ENCODE data around the gene EFNA2. TPM values are rescaled to one million over a fixed set of nuclear protein-coding genes. Genes with fewer than 3 reads are reported as not detected.

EFNA2 gene
- total RNA-seq, 4 donors from 2014 or later = not detected

DNA sequence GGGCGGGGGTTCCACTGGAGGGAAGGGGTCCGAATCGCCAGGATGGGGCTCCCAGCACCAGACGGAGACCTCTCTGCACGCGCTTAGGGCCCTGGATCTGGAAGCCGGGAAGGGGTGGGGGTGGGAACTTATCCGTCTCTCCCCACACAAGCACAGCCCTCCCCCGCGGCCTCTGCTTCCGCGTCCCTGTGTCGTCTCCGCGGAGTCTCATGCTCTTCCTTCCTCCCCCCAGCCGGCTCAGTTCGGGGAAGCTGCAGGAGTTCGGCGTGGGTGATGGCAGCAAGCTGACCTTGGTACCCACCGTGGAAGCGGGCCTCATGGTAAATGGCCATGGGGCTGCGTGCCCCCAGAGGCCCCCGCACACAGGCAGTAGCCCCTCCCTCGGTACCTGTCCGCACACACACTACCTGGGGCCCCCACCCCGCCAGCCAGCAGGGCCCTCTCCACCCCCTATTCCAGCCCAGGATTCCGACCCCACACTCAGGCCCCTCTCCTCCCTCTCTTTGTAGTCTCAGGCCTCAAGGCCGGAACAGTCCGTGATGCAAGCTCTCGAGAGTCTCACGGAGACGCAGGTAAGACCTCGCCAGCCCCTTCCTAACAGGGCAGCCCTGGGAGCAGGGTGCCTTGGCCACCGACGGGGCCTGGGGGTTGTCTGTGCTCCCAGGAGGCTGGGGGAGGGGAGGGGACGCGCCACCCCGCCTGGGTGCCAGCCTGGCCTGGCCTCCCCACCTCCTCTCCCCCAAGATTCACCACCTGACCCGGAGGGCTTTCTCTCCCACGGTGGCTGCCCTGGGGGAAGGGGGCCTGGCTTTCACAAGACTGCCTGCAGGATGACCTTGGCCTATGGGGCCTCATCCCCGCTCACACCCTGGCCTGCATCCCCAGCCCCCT, 34.1 kb upstream of the EFNA2 start:
- peaks cover 48 to 64% of the 10 kb centered on the region in 2 donors for H3K4me1 ChIP-seq

DNA sequence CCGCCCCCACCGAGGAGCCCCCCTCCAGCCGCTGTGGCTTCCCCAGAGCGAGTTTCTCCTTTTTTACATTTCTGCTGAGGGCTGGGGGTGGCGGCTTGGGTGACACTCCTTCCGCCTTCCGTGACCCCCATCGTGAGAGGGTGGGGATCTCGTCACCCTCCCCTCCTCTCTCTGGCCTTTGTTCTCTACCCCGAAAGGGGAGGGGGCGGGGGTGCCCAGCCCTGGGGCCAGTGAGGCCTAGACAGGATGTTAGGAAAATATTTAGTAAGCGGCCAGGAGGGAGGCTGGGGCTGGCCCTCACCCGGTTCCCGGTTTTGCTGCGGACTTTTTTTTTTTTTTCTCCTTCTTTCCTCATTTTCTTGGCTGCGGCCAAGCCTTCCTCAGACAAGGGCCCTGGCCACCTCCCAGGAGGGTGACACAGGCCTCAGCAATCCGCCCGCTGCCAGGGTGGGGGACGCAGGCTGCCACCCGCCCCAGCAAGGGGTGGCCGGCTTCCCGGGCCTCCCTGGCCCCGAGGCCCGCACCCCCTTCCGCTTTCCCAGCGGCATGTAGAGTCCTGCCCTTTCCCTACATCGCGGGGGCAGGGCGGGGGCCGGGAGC, 33.4 kb upstream of the EFNA2 start:
- Histone ChIP-seq H3K27ac (peak overlapping the region; percentile 94 to 99 (median 96)), H3K36me3 (peaks cover 0 to 46% of the 10 kb centered on the region in 2 donors), H3K27me3 (no peaks in the 10 kb centered on the region), H3K4me1 (peaks cover 40 to 58% of the 10 kb centered on the region in 2 donors), H3K9me3 (no peaks in the 10 kb centered on the region), H3K4me3 (peak overlapping the region; percentile 69 to 85 (median 84))
- ATAC-seq = peak; percentile 1 to 11
- DNase-seq = peak; percentile 80 to 93
- in situ Hi-C loops (cut with MboI; ENCODE audit: low sequenced_read_pairs in 4 of 4) = no loop called here
- intact Hi-C loops (cut with DNase I; ENCODE audit: low total_unique reads) = no loop called here
- TF ChIP-seq POLR2A (IDR thresholded peaks at IDR 0.05) = peak in 1 of 2 donors; percentile 5
- TF ChIP-seq, protein P1, sequence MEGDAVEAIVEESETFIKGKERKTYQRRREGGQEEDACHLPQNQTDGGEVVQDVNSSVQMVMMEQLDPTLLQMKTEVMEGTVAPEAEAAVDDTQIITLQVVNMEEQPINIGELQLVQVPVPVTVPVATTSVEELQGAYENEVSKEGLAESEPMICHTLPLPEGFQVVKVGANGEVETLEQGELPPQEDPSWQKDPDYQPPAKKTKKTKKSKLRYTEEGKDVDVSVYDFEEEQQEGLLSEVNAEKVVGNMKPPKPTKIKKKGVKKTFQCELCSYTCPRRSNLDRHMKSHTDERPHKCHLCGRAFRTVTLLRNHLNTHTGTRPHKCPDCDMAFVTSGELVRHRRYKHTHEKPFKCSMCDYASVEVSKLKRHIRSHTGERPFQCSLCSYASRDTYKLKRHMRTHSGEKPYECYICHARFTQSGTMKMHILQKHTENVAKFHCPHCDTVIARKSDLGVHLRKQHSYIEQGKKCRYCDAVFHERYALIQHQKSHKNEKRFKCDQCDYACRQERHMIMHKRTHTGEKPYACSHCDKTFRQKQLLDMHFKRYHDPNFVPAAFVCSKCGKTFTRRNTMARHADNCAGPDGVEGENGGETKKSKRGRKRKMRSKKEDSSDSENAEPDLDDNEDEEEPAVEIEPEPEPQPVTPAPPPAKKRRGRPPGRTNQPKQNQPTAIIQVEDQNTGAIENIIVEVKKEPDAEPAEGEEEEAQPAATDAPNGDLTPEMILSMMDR (IDR thresholded peaks at IDR 0.05 in 4 of 5, conservative IDR thresholded peaks at IDR 0.05 in 1 of 5) = no peak

More for the DNA sequence above, 34.1 kb upstream of the EFNA2 start:
- Histone ChIP-seq H3K27ac (peak overlapping the region; percentile 94 to 99 (median 96)), H3K4me3 (peak overlapping the region; percentile 69 to 85 (median 84)), H3K9me3 (no peaks in the 10 kb centered on the region), H3K27me3 (no peaks in the 10 kb centered on the region), H3K36me3 (peaks cover 0 to 38% of the 10 kb centered on the region in 2 donors)
- in situ Hi-C loops (cut with MboI; ENCODE audit: low sequenced_read_pairs in 4 of 4) = no loop called here
- intact Hi-C loops (cut with DNase I; ENCODE audit: low total_unique reads) = no loop called here
- TF ChIP-seq, protein P1 (IDR thresholded peaks at IDR 0.05 in 4 of 5, conservative IDR thresholded peaks at IDR 0.05 in 1 of 5) = no peak
- peak in 1 of 2 donors; percentile 24 for TF ChIP-seq POLR2A (IDR thresholded peaks at IDR 0.05)
- DNase-seq = peak; percentile 61 to 79
- no peak for ATAC-seq

DNA sequence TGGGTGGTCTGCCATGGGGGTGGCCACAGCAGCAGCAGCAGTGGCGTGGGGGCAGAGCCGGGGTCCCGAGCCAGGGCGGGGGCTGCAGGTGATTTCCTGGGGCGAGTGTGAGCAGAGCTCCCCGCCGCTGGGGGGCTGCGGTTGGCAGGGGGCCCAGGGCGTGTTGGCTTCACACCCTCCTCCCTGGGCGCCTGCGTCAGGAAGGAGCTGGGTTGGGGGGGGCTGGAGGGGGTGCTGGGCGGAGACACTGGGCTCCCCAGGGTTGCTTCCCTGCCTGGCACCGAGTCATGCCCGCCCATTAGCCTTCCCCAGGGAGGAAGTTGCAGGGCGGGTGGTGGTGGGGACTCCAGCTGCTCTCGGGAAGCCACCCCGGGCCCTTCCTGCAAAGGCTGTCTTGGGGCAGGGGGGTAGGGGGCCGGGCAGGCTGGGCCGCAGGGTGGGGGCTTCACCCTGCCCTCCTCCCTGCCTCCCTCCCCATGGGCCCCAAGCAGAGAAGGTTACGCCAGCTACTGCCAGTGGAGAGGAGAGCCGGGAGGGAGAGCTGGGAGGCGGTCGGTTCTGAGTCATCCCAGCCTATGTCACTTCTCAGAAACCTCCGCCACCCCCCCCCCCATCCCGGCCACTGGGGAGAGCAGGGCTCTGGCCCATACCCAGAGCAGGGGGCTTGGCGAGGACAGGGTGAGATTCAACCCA, 32.7 kb upstream of the EFNA2 start:
- ATAC-seq = peak; percentile 25 to 29
- in situ Hi-C loops (cut with MboI; ENCODE audit: low sequenced_read_pairs in 4 of 4) = no loop called here
- H3K4me3 ChIP-seq = peak overlapping the region; percentile 69 to 85 (median 84)
- peaks cover 0 to 52% of the 10 kb centered on the region in 2 donors for H3K36me3 ChIP-seq
- H3K27ac ChIP-seq = peak overlapping the region; percentile 94 to 99 (median 96)
- H3K9me3 ChIP-seq = no peaks in the 10 kb centered on the region
- DNase-seq = peak; percentile 81 to 89
- no peaks in the 10 kb centered on the region for H3K27me3 ChIP-seq
- intact Hi-C loops (cut with DNase I; ENCODE audit: low total_unique reads) = loop anchor here (1.0 kb wide), 1 partner anchor 13 kb away; no protein-coding TSS in a partner anchor
- H3K4me1 ChIP-seq = peaks cover 41 to 52% of the 10 kb centered on the region in 2 donors
- peak in 1 of 2 donors; percentile 12 for TF ChIP-seq POLR2A (IDR thresholded peaks at IDR 0.05)
- TF ChIP-seq, protein P1 (IDR thresholded peaks at IDR 0.05 in 4 of 5, conservative IDR thresholded peaks at IDR 0.05 in 1 of 5) = peak in 2 of 5 experiments; percentile 24 to 26

DNA sequence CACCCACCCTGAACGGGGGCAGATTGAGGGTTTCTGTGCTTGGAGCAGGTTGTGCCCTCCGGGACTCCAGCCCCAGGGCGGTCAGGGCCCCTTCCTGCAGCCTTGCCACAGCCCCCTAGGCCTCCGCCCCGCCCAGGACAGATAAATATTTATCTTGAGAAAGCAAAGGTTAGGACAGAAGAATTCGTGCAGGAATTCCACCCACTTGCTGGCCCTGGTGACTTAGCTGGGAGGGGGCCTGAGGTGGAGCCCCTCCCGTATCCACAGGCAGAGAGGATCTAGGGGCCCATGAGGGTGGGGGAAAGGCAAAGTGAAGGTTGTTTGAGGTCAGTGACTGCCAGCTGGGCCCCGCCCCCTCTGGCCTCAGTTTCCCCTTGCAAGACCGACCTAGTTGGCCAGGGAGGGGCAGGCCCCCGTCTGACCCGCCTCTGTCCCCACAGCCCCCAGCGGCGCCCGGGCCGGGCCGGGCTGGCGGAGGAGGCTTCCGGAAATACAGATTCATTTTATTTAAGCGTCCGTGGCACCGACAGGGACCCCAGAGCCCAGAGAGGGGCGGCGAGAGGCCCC, 32.1 kb upstream of the EFNA2 start:
- H3K4me3 ChIP-seq = peak overlapping the region; percentile 69 to 85 (median 84)

More for the DNA sequence above, 32.1 kb upstream of the EFNA2 start:
- peaks cover 45 to 54% of the 10 kb centered on the region in 2 donors for H3K4me1 ChIP-seq
- TF ChIP-seq, protein P1 (IDR thresholded peaks at IDR 0.05 in 4 of 5, conservative IDR thresholded peaks at IDR 0.05 in 1 of 5) = no peak
- peak in 1 of 2 donors; percentile 1 for TF ChIP-seq POLR2A (IDR thresholded peaks at IDR 0.05)
- peaks cover 0 to 52% of the 10 kb centered on the region in 2 donors for H3K36me3 ChIP-seq
- intact Hi-C loops (cut with DNase I; ENCODE audit: low total_unique reads) (loop anchor here (1.0 kb wide), 1 partner anchor 13 kb away; no protein-coding TSS in a partner anchor), in situ Hi-C loops (cut with MboI; ENCODE audit: low sequenced_read_pairs in 4 of 4) (no loop called here)
- H3K27ac ChIP-seq = peak overlapping the region; percentile 94 to 99 (median 96)
- no peaks in the 10 kb centered on the region for H3K27me3 ChIP-seq
- DNase-seq (no peak), ATAC-seq (no peak)
- no peaks in the 10 kb centered on the region for H3K9me3 ChIP-seq

All from gastrocnemius medialis (tissue), 4 donors.